Activated naive CD8-positive, alpha-beta T cell treated with anti-CD3 and anti-CD28 coated beads for 36 hours (primary cell): ENCODE measurements around the gene ARHGAP6. TPM values are rescaled to one million over a fixed set of nuclear protein-coding genes. Genes with fewer than 3 reads are reported as not detected.
"Not testable (repeated sequence)": the region's sequence is repeated elsewhere in the genome, so short reads cannot be mapped to it uniquely, and the experiment has no call there.

Source experiments
- DNase-seq: peaks from one replicate; pipeline ENCODE4 v3.0.0; 2021
- H3K27ac Mint-ChIP-seq: one replicate; pipeline ENCODE4 v1.8.0; 2022; ENCODE audit warnings: mild to moderate bottlenecking, moderate library complexity, mixed read lengths
- H3K27me3 Mint-ChIP-seq: one replicate; pipeline ENCODE4 v1.8.0; 2022; ENCODE audit warnings: mild to moderate bottlenecking, mixed read lengths
- H3K36me3 Mint-ChIP-seq: one replicate; pipeline ENCODE4 v1.8.0; 2021; ENCODE audit warnings: mild to moderate bottlenecking, mixed read lengths
- H3K4me1 Mint-ChIP-seq: one replicate; pipeline ENCODE4 v1.8.0; 2021; ENCODE audit warnings: mixed read lengths
- H3K4me3 Mint-ChIP-seq: one replicate; pipeline ENCODE4 v1.8.0; 2022; ENCODE audit warnings: mild to moderate bottlenecking, moderate library complexity, mixed read lengths
- H3K9me3 Mint-ChIP-seq: one replicate; pipeline ENCODE4 v1.8.0; 2022; ENCODE audit warnings: mixed read lengths
- total RNA-seq, 2 experiments: library from RNA; stranded (reverse); gene quantifications; one replicate each; pipeline ENCODE4 v1.2.3, GENCODE V29; 2021

The ARHGAP6 gene
- total RNA-seq, 2 experiments from 2014 or later, result not detected

DNA sequence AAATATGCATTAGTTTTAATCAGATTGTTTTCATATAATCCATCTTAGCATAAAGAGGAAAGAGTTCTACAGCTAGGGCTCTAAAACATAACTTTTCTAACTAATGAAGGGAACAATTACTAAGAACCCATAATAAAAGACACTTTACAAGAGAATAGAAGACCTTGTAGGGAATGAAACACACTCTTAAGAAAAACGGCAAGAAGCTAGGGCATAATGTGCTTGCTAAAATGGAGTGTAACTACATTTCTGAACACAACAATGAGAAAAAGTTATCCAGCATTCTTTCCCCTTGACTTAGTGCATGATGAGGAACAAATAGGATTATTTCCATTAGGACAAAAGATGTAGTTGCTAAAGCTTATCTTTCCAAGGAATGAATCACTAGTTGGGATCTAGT, 54.6 kb downstream of the ARHGAP6 start:
- Mint-ChIP-seq H3K4me1 (no peaks in the 10 kb centered on the region), H3K4me3 (no peak overlapping the region), H3K9me3 (no peaks in the 10 kb centered on the region), H3K36me3 (no peaks in the 10 kb centered on the region), H3K27ac (no peak overlapping the region), H3K27me3 (peaks cover 4% of the 10 kb centered on the region)
- DNase-seq, result no peak

DNA sequence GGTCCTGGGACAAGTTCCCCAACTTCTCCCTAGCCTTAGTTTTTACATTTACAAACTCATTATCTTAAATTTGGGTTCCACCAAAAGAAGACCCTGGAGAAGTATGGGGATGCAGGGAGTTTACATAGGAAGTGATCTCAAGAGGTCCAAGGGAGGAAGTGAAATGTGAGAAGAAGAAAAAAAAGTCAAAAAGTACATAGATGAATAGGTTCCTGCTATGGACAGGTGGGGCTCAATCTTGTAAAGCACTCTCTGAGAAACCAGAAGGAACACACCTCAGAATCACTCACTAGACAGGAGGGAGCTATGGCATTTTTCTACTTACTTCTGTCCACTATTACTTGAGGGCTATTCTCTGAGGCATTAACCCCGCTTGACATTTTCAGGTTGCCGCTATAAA, 56.6 kb downstream of the ARHGAP6 start:
- Mint-ChIP-seq H3K4me1 (no peaks in the 10 kb centered on the region), H3K27ac (no peak overlapping the region), H3K36me3 (no peaks in the 10 kb centered on the region), H3K27me3 (no peaks in the 10 kb centered on the region), H3K9me3 (no peaks in the 10 kb centered on the region), H3K4me3 (no peak overlapping the region)
- no peak for DNase-seq

DNA sequence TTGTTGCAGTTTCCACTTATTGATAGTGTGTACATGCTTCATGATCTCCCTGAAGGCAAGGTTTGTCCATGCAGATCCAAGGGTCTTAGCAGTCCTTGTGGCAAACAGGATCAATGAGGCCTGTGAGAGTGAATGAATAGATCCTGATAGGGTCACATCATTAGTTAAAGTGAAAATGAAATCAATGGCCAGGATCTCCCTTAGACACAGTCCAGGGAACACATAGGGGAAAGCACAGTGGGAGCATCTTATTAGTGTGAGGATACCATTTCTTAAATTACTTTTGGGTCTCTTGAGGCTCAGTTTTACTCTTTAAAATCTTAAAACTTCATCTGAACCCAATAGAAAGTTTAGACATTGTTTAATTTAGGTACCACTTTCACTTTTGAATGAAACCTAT, 59.3 kb downstream of the ARHGAP6 start:
- no peaks in the 10 kb centered on the region for H3K36me3 Mint-ChIP-seq
- H3K4me1 Mint-ChIP-seq, result no peaks in the 10 kb centered on the region
- H3K4me3 Mint-ChIP-seq, result no peak overlapping the region
- no peaks in the 10 kb centered on the region for H3K27me3 Mint-ChIP-seq
- no peak overlapping the region for H3K27ac Mint-ChIP-seq
- DNase-seq, result no peak
- no peaks in the 10 kb centered on the region for H3K9me3 Mint-ChIP-seq

DNA sequence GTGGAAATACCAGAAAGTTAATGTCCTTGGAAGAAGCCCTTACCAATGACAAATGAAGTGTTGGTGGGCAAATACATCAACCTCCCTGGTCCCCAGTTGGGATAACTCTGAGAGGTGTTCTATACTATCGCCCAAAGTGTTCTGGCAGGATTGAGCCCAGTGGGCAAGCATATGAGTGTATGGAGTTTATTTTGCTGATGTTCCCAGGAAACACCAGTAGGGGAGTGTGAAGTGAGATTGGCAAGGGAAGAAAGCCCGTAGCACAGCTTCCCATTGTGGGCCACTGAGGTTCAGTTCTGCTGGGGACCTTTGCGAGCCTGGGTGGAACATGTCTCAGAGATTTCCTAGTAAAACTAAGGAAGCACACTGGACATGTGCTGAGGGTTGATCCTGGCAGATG, 65.1 kb downstream of the ARHGAP6 start:
- Mint-ChIP-seq H3K4me3 (no peak overlapping the region), H3K9me3 (no peaks in the 10 kb centered on the region), H3K36me3 (no peaks in the 10 kb centered on the region), H3K27ac (no peak overlapping the region), H3K27me3 (no peaks in the 10 kb centered on the region), H3K4me1 (no peaks in the 10 kb centered on the region)
- DNase-seq, result no peak

DNA sequence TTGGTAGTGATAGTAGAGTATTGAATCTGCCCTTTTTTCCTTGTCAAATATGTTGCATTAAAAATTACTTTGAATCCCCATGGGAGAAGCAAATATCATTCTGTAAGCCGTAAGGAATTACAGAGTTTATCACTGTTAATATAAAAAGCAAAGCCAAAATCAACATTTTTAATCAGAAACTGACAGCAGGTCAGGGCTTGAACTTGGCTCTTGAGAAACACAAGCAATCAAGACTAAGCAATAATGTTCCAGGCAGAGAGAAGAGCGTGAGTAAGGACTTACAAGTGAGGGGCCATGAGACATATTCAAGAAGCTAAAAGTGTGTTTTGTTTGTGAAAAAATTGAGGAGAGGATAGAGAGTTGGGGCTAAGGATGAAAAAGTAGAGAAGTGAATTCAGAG, 68.2 kb downstream of the ARHGAP6 start:
- no peak for DNase-seq
- H3K4me1 Mint-ChIP-seq, result no peaks in the 10 kb centered on the region
- H3K27me3 Mint-ChIP-seq, result no peaks in the 10 kb centered on the region
- no peaks in the 10 kb centered on the region for H3K9me3 Mint-ChIP-seq
- H3K4me3 Mint-ChIP-seq, result no peak overlapping the region
- H3K27ac Mint-ChIP-seq, result no peak overlapping the region
- H3K36me3 Mint-ChIP-seq, result no peaks in the 10 kb centered on the region

DNA sequence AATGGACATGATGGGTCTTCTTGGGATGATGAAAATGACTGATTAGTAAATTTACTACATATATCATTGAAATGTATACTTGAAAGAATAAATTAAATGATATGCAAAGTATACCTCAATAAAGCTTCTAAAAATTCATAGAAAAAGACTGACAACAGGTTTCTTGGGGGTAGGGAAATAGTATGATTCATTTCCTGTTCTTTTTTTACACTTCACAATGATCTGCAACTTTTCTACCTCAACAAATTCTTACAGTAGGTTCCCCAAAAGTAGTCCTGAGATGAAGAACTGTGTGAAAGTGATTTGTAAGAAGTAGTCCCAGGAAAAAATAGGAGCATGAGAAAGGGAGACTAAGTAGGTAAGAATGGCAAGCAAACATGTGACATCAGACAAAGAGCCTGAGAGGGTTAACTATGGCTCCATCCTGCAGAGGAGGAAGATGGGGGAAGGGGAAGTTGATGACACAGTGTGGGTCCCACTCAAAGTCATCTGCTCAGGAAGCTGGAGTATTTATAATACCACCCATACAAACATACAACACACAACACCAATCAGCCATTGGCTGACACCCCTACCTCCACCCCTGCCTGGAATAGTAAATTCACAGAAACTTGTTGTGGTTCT, 73.9 kb downstream of the ARHGAP6 start:
- H3K9me3 Mint-ChIP-seq, result no peaks in the 10 kb centered on the region
- H3K27ac Mint-ChIP-seq, result peak overlapping the region; percentile 90
- peaks cover 8% of the 10 kb centered on the region for H3K4me1 Mint-ChIP-seq
- no peaks in the 10 kb centered on the region for H3K36me3 Mint-ChIP-seq
- DNase-seq, result no peak
- peak overlapping the region; percentile 26 for H3K4me3 Mint-ChIP-seq
- H3K27me3 Mint-ChIP-seq, result no peaks in the 10 kb centered on the region

DNA sequence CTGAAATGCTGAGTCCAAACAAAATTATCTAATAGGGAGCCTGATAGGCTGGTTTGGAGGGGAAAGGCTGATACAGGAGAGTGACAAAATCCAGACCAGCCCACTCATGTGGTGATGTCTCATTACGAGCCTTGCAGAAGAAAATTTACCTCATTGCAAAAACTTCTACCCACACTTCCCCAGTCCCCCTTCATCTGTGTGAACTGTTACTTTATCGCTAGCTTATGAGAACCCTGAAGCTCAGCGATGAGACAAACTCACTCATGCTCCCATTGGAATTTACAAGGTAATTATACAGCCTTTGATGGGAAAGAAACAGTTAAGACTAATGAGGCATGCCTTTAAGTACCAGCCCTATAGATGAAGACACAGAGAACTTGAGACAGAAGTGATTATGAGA, 76.1 kb downstream of the ARHGAP6 start:
- Mint-ChIP-seq H3K9me3 (no peaks in the 10 kb centered on the region), H3K4me1 (peaks cover 8% of the 10 kb centered on the region), H3K27me3 (no peaks in the 10 kb centered on the region), H3K27ac (no peak overlapping the region), H3K4me3 (no peak overlapping the region), H3K36me3 (no peaks in the 10 kb centered on the region)
- no peak for DNase-seq

DNA sequence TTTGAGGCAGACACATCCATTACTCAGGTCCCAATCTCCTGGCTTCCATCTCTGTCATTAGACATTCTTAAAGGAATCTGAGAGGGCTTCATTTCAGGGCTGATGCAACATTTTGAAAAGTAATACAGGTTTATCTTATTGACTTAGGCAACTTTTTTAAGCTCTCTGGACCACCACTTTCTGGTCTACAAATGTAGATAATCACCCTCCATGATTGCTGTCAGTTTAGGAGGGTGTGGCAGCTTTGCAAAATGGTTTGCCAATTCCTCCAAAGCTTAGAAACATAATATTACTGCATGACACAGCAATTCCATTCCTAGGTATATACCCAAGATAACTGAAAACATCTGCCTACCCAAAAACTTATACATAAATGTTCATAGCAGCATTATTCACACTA, 77.6 kb downstream of the ARHGAP6 start:
- no peak for DNase-seq
- H3K9me3 Mint-ChIP-seq, result no peaks in the 10 kb centered on the region
- H3K27me3 Mint-ChIP-seq, result no peaks in the 10 kb centered on the region
- no peaks in the 10 kb centered on the region for H3K36me3 Mint-ChIP-seq
- H3K27ac Mint-ChIP-seq, result no peak overlapping the region
- H3K4me3 Mint-ChIP-seq, result no peak overlapping the region
- peaks cover 8% of the 10 kb centered on the region for H3K4me1 Mint-ChIP-seq

DNA sequence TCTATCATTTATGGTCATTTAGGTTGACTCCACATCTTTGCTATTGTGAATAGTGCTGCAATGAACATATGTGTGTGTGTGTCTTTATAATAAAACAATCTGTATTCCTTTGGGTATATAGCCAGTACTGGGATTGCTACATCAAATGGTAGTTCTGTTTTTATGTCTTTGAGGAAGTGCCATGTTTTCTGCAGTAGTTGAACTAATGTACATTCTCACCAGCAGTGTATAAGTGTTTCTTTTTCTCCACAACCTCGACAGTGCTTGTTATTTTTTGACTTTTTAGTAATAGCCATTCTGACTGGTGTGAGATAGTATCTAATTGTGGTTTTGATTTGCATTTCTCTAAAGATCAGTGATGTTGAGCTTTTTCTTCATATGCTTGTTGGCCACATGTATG, 80.5 kb downstream of the ARHGAP6 start:
- peaks cover 3% of the 10 kb centered on the region for H3K4me1 Mint-ChIP-seq
- H3K9me3 Mint-ChIP-seq, result no peaks in the 10 kb centered on the region
- H3K36me3 Mint-ChIP-seq, result no peaks in the 10 kb centered on the region
- DNase-seq, result no peak
- no peaks in the 10 kb centered on the region for H3K27me3 Mint-ChIP-seq
- H3K27ac Mint-ChIP-seq, result no peak overlapping the region
- no peak overlapping the region for H3K4me3 Mint-ChIP-seq

DNA sequence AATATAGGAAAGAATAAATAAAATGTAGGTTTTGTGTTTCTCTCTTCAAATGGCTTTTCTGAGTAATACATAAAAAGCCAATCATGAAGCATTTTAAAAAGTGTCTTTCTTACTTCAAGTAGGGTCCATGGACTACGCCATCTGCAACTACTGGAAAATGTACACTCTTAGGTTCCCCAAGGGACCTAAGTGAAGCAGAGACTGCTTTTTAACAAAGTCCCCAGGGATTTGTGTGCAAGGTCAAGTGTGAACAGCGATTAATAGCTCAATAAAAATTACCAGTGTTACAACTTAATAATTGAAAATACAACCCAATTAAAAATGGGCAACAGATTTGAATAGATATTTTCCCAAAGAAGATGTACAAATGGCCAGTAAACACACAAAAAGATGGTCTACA, 84.9 kb downstream of the ARHGAP6 start:
- H3K4me1 Mint-ChIP-seq, result peaks cover 1% of the 10 kb centered on the region
- no peak for DNase-seq
- peaks cover 2% of the 10 kb centered on the region for H3K9me3 Mint-ChIP-seq
- no peaks in the 10 kb centered on the region for H3K27me3 Mint-ChIP-seq
- no peaks in the 10 kb centered on the region for H3K36me3 Mint-ChIP-seq
- no peak overlapping the region for H3K27ac Mint-ChIP-seq
- no peak overlapping the region for H3K4me3 Mint-ChIP-seq

DNA sequence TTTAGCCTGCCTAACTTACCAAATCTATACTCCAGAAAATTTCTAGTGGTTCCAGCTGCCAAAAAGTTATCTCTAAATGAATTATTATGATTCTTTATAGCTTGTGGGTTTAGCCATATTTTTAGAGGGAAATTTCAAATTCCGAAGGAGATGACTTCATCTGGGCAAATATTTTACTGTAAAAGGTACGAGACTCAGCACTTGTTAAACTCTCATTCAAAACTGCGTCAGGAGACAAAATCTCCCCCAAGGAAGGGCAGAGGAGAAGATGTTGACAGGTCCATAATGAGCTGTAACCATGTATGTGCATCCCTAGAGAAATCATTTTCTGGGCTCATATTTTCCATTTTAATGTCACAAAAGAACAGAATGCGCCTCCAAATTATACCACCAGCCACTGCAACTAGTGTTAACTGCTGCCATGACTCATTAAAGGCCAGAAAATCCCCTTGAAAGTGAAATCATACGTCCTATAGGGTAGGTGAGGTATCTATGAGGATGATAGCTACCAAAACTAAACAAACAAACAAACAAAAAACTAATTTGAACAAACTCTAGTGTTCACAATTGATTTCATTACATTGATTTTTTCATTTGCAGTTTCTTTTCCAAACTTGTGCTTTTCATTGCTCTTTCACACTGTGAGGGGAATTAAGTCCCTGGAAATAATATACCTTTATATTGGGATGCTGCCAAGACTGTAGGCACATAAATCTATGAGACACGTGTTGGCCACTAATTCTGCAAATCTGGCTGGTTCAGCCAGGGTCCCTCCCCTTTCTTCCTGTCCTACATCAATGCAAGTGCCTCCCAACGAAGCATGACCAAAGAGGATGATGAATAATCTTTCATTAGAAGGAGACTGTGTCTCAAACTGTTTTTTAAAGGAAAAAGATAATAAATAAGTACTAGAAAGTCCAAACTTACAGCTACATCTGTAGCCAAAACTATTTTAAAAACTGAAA, 85.8 kb downstream of the ARHGAP6 start:
- H3K4me3 Mint-ChIP-seq, result no peak overlapping the region
- H3K36me3 Mint-ChIP-seq, result no peaks in the 10 kb centered on the region
- H3K27ac Mint-ChIP-seq, result no peak overlapping the region
- peaks cover 2% of the 10 kb centered on the region for H3K9me3 Mint-ChIP-seq
- H3K4me1 Mint-ChIP-seq, result peaks cover 1% of the 10 kb centered on the region
- no peaks in the 10 kb centered on the region for H3K27me3 Mint-ChIP-seq
- no peak for DNase-seq

DNA sequence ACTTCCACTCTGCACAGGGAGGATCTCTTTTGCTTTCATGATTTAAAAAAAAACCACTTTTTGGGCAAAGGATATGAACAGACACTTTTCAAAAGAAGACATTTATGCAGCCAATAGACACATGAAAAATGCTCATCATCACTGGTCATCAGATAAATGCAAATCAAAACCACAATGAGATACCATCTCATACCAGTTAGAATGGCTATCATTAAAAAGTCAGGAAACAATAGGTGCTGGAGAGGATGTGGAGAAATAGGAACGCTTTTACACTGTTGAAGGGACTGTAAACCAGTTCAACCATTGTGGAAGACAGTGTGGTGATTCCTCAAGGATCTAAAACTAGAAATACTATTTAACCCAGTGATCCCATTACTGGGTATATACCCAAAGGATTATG, 87.4 kb downstream of the ARHGAP6 start:
- H3K4me3 Mint-ChIP-seq, H3K4me1 Mint-ChIP-seq, H3K9me3 Mint-ChIP-seq, H3K36me3 Mint-ChIP-seq, H3K27ac Mint-ChIP-seq, H3K27me3 Mint-ChIP-seq, DNase-seq: not testable (repeated sequence)

DNA sequence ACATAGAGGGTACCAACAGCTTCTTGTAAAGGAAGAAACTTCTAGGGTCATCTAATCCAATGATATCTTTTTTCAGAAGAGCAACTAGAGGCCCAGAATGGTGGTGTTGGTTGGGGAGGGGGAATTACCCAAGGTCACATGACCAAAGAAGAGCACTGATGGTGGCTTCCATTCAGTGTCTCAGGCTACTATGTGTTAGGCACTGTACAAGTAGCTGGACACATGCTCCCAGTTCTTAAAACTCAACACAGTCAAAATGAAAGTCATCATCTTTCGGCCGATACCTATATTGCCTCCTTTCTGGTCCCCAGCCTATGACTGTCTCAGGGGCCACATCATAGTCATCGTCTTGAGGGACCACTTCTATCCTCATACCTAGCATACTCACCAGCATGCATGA, 88.1 kb downstream of the ARHGAP6 start:
- H3K4me1 Mint-ChIP-seq, result peaks cover 1% of the 10 kb centered on the region
- no peak overlapping the region for H3K27ac Mint-ChIP-seq
- H3K36me3 Mint-ChIP-seq, result no peaks in the 10 kb centered on the region
- no peak overlapping the region for H3K4me3 Mint-ChIP-seq
- peaks cover 2% of the 10 kb centered on the region for H3K9me3 Mint-ChIP-seq
- DNase-seq, result no peak
- no peaks in the 10 kb centered on the region for H3K27me3 Mint-ChIP-seq

DNA sequence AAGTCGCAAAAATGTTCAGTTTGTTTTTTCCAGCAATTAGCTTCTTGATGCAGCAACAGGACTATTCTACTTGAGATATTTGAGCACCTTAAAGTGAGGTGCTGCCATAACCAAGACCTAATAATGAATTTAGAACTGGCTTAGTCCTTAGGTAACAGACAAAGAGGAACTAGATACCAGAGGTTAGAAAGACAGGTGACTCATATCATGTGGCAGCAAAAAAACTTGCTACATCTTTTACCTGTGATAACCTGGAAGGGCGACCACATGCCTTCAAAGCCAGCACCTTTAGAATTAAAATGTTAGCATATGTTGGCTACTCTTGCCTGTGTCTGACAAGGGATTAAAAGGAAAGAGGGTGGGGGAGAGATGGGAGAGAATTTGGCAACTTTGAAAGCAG, 90.4 kb downstream of the ARHGAP6 start:
- Mint-ChIP-seq H3K27me3 (no peaks in the 10 kb centered on the region), H3K4me1 (peaks cover 1% of the 10 kb centered on the region), H3K27ac (no peak overlapping the region), H3K4me3 (no peak overlapping the region), H3K36me3 (no peaks in the 10 kb centered on the region), H3K9me3 (peaks cover 2% of the 10 kb centered on the region)
- no peak for DNase-seq

DNA sequence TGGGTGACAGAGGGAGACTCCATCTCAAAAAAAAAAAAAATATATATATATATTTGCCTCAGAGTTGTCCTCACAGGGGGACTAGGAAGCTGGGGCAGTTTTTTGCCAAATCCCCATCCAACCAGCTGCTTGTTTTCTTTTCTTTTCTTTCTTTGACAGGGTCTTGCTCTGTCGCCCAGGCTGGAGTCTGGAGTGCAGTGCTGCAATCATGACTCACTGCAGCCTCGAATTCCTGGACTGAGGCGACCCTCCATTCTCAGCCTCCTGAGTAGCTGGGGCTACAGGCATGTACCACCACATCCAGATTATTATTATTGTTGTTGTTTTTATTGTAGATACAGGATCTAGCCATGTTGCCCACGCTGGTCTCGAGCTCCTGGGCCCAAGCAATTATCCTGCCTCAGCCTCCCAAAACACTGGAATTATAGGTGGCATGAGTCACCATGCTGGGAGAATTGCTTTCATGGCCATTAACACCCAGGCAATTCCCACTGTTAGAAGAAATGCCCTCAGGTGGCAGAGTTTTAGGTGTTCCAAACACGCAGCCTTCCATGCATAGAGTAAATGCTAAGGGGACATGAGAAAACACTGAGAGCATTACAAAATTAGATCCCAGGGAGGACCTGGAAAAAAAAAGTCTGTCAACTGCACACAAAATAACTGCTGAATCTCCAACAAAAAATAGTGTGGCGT, 98.0 kb downstream of the ARHGAP6 start:
- Mint-ChIP-seq H3K27ac (no peak overlapping the region), H3K27me3 (peaks cover 6% of the 10 kb centered on the region), H3K4me3 (no peak overlapping the region), H3K4me1 (no peaks in the 10 kb centered on the region), H3K36me3 (no peaks in the 10 kb centered on the region), H3K9me3 (no peaks in the 10 kb centered on the region)
- DNase-seq, result no peak
